GM21526 (cell line): ENCODE measurements around the gene DCUN1D3.
A peak's percentile ranks its signal among the peaks of the same experiment; 100 is the strongest.
"Not testable (repeated sequence)": the region's sequence is repeated elsewhere in the genome, so short reads cannot be mapped to it uniquely, and the experiment has no call there.

Experiments used
- ATAC-seq: cut with Tn5 transposase; IDR thresholded peaks from one replicate; pipeline ENCODE4 v1.9.1; 2021; ENCODE audit warnings: moderate library complexity; ENCODE audit not compliant: unreplicated experiment, low FRiP score

The DCUN1D3 gene, protein sequence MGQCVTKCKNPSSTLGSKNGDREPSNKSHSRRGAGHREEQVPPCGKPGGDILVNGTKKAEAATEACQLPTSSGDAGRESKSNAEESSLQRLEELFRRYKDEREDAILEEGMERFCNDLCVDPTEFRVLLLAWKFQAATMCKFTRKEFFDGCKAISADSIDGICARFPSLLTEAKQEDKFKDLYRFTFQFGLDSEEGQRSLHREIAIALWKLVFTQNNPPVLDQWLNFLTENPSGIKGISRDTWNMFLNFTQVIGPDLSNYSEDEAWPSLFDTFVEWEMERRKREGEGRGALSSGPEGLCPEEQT

DNA sequence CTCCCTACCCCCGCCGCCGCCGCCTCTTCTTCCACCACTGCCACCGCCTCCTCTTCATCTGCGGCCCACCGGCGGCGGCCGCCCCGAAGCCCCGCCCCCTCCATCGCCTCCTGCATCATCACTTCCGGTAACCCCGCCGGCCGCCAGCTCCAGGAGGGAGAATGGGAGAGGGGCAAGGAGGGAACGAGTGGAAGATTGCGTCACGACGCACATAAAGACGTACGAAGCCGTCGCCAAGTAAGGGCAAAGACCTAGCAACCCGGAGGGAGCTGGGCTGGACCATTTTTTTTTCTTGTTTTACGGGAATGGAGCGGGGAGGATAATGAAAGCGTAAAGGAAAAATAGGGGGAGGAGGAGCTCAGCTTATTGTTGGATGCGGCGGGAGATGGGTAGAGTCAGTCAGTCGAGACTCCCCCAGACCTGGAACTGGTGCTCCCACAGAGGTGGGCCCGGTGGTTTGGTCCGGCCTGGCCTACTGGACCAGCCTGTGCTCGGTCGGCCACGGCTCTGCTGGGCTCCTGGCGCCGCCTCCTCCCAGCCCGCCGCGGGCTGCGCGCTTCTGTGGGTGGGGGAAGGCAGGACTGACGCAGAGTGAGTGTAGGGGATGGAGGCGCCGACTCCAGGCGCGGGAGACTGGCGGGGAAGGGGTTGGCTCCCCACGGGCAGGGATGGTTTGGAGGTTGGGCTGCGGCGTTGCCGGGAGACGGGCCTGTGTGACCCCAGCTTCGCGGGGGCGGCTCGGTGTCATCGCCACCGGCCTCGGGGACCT is at the start of gene DCUN1D3, which contains the start of gene LYRM1:
Gene DCUN1D3, minus strand, starts transcription at position 60 of the 769 bp plus-strand sequence. CDS start 37,820 bp downstream, outside the sequence.
Gene LYRM1, plus strand, starts transcription at position 473 of the 769 bp plus-strand sequence. CDS start 14,785 bp downstream, outside the sequence.
- peak; percentile 67 for ATAC-seq

DNA sequence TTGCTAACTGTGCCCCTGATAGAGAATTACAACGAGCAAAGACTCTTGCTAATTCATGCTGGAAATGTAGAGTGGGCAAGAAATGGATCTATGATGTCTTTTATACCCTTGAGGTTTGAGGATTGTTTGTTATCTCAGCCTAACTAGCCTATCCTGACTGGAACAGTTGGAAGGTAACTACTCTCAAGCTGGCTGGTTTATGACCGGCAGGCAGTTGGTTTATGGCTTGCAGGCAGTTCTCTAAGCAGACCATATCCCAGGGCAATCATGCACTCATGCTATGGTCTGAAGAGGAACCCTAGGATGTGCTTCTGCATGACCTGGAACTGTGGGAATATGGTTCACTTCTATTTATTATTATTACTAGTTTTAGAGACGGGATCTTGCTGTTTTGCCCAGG is 49.5 kb upstream of the DCUN1D3 start:
- ATAC-seq = no peak

DNA sequence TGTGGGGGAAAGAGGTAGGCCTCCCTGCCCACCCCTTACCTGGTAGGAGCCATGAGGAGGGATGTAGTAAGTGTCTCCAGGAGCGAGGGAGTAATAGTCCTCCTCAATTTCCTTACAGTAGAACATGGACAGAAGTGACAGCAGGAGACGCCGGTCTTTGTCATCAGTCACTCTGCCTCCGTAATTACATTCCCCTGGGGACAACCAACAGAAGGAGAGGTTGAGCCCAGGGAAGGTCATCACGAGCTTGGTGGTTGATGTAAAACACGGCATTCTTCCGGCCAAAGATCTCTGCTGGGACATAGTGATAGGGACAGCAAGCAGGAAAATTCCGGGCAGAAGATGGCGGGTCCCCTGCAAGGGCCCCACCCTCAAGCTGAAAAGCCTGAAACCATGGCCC is 48.3 kb upstream of the DCUN1D3 start:
- ATAC-seq = no peak

DNA sequence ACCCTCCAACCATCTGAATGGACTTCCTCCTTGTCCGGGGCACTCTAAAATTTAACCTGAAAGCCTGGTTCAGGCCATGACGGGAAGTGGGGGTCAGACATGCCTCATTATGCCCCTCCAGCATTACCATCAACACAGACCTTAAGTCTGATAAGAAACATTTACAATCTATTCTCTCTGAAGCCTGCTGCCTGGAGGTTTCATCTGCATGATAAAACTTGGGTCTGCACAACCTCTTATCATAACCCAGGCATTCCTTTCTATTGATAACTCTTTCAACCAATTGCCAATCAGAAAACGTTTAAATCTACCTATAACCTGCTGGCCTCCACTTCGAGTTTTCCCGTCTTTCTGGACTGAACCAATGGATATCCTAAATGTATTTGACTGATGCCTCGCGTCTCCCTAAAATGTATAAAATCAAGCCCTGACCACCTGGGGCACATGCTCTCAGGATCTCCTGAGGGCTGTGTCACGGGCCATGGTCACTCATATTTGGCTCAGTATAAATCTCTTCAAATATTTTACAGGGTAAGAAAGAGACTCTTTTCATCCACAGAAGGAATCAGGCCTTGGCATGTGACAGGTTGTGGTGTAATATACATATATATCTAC is 46.0 kb upstream of the DCUN1D3 start:
- no peak for ATAC-seq

DNA sequence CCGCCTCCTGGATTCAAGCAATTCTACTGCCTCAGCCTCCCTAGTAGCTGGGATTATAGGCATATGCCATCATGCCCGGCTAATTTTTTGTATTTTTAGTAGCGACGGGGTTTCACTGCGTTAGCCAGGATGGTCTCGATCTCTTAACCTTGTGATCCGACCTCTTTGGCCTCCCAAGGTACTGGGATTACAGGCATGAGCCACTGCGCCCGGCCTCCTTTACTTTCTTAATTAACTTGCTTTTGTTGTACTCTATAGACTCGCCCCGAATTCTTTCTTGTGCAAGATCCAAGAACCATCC is 45.4 kb upstream of the DCUN1D3 start:
- not testable (repeated sequence) for ATAC-seq

DNA sequence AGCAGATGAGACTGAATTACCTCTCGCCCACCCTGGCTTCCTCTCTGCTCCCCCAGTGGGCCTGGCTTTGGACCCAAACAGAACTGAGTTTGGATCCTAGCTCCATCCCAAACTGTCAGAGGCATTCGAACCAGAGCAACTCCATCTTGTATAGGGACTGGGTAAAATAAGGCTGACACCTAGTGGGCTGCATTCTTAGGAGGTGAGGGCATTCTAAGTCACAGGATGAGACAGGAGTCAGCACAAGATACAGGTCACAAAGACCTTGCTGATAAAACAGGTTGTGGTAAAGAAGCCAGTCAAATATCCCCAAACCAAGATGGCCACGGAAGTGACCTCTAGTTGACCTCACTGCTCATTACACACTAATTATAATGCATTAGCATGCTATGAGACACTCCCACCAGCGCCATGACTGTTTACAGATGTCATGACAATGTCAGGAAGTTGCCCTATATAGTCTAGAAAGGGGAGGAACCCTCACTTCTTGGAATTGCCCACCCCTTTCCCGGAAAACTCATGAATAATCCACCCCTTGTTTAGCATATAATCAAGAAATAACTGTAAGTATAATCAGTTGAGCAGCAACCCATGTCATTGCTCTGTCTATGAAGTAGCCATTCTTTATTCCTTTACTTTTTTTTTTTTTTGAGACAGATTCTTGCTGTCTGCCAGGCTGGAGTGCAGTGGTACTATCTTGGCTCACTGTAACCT is 44.9 kb upstream of the DCUN1D3 start:
- ATAC-seq = no peak

DNA sequence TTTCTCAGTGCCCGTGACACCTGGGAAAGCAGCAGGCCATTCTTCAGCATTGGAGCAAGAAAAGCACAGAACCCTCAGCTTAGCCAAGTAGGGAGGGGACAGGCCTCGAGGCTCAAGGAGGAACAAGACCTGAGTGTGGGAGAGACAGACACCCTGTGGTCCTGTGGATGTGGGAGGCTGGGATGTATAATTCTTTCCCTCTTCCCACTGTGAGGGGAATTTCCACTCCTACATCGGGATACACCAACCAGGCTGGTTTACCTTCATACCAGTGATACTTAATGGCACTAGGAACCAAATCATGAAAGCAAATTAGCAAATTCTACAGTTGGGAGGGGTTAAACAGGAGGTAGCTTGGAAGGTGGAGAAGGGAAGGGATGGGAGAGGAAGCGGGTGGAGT is 42.1 kb upstream of the DCUN1D3 start:
- no peak for ATAC-seq

DNA sequence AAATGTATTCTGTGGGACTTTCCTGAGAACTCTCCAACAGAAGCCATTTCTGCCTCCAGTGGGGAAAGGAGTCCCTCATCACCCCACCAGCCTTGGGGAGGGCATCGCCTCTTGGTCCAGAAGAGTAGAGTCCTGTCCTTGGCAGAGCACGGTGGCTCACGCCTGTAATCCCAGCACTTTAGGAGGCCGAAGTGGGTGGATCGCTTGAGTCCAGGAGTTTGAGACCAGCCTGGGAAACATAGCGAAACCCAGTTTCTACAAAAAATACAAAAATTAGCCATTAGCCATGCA is 41.4 kb upstream of the DCUN1D3 start:
- ATAC-seq = no peak

DNA sequence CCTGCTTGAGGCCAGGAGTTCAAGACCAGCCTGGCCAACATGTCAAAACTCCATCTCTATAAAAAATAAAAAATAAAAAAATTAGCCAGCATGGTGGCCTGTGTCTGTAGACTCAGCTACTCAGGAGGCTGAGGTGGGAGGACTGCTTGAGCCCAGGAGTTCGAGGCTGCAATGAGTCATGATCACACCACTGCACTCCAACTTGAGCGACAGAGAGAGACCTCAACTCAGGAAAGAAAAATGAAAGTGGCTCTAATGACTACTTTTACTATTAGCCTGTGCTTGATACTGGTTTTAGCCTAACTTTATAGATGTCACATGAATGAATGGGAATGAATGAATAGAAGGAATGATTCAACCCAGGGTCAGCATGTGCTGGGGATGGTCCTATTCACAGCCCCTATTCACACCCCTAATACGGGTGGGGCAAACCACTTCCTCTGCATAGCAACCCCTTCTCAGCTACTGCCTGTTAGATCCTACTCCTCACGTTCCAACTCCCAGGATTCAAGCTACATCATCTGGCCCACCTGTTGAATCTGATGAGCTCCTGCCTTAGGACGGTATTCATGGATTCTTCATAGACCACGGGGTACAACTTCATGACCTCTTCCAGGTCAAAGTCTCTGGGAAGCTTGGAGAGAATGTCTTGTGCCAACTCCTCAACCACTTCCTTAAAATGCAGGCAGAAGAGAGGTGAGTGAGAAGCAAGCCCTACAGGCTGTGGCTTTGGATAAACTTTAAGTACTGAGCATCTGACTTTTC is 40.9 kb upstream of the DCUN1D3 start:
- no peak for ATAC-seq

DNA sequence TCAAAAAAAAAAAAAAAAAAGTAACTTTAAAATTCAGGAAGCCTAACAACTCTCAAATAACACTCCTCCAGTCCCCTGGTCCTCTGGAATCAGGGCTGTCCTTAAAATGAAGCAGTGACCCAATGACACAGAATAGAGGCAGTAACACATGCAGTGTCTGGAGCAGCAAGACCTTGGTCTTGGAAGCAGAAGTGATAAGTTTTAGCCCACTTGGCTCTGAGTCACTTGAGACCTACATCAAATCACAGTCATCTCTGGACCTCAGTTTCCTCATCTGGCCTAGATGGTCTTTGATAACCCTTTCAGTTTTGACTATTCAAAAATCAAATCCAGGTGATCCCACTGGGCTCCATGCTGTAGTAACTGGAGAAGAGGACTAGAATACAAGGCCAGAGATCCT is 39.5 kb upstream of the DCUN1D3 start:
- no peak for ATAC-seq

DNA sequence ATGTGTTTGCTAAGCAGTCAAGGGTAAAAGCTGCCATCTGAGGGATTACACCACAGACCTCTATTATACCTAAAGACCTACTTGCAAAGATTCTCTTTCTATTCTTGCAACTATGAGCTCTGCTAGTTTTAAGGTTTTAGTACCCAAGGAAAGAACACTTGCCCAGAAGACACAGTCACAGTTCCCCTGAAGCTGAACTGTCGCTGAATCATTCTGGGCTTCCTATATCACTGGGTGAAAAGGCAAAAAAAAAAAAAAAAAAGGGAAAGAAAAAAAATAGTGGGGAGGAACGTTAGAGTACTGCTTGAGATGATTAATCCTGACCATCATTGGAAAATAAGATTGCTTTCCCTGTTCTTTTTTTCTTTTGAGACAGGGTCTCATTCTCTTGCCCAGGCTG is 38.3 kb upstream of the DCUN1D3 start:
- no peak for ATAC-seq

DNA sequence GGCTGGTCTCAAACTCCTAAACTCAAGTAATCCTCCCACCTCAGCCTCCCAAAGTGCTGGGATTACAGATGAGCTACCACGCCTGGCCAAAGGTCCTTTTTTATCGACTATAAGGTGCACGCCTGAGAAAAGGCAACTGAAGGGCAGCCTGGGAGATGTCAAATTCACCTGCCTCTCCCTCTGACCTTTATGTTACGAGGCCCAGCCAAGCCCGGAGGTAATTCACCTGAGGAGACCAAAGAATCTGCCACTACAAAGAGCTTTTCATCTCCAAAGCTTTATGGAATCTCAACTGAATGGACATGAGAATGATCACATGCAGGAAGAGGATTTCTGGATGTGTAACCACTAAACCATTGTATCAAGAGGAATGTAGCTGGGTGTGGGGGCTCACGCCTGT is 37.6 kb upstream of the DCUN1D3 start:
- no peak for ATAC-seq

DNA sequence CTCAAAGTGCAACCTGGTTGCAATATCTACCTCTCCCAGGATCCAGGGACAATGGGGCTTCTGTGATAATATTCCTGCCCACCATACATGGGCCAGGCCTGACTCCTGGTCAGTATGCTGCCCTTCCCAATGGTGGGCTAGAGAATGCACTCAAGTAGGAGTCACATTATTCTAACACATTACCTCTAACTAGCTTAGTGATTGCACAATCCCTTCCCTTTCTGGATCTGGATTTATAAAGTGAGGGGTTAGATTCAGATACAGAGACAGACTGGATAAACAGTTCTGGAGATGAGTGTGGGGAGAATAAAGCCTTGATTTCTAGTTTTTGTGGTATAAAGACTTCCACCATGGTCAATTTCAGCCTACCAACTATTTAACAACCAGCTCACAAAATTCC is 33.4 kb upstream of the DCUN1D3 start:
- ATAC-seq = no peak

DNA sequence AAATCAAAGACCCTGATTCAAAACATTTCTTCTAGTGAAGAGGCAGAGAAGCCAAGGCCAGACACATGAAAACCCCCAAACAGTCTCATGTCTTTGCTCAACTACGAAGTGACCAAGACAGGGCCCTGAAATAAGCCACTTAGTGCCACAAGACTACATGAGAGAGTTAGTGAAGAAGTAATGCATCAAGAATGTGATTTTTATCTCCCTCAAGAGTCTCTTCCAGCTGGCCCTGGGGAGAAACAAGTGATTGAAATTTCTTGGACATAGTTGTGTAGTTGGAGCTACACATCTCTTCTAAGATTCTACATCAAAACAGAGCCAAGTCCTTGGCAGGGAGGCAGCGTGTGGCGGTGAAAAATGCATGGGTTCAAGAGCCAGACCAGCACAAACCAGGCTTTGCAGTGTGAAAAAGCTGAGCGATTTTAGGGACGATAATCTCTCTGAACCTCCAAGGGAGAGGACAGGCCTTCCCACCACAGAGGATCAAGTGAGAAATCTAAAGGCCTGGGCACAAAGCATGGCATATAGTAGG is 31.0 kb upstream of the DCUN1D3 start:
- no peak for ATAC-seq

DNA sequence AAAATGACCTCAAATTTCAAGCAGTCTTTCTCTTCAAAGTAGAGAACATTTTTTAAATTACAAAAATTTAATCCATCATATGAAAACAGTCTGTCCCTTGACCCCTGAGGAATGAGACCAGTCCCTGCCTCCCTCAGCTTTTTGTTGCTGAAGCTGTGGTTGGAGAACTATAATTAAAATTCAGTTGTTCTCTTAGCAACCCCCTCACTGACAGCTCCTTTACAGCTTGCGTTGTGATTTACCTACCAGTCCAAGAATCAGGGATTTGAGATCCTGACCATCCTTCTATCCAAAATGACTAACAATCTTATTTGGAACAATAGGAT is 30.2 kb upstream of the DCUN1D3 start:
- ATAC-seq = no peak

DNA sequence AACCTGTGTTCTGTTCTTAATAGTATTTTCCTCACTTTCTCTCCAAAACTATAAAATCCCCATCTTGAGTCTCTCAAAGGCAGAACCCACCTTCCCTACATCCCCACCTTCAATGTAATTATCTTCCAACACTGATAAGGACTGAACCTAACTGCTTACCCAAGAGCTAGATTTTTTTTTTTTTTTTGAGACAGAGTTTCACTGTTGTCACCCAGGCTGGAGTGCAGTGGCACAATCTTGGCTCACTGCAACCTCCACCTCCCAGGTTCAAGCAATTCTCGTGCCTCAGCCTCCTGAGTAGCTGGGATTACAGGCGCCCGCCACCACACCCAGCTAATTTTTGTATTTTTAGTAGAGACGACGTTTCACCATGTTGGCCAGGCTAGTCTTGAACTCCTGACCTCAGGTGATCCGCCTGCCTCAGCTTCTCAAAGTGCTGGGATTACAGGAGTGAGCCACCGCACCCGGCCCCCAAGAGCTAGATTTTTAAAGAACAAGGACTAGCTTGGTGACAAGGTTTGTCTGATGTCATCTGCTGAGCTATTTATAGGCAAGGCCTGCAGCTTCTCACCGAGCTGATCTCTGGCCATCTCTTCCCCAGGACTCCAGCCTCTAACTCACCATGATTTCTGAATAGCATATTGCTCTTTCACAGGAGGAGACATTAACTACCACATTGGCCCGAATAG is 29.7 kb upstream of the DCUN1D3 start:
- ATAC-seq = not testable (repeated sequence)

DNA sequence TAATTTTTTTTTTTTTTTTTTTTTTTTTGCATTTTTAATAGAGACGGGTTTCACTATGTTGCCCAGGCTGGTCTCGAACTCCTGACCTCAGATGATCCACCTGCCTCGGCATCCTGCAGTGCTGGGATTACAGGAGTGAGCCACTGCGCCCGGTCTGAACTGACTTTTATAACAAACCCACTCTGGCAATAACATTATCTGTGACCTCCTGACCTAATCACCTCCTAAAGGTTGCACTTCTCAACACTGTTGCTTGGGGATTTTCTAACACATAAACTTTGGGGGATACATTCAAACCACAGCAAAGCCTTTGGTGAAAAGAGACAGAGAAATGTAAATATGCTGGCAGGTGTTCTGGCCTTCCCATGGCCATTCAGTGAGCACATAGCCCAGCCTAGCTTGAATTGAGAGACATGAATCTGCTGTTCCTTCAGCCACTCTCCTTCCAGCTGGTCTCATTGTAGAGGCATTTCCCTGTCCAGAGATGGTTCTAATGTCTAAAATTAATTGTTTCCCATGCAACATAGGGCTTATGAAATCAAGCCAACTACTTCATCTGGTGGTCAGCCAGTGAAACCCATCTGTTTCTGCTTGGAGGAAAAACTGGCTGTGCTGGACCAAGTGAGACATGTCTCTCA is 28.7 kb upstream of the DCUN1D3 start:
- no peak for ATAC-seq

DNA sequence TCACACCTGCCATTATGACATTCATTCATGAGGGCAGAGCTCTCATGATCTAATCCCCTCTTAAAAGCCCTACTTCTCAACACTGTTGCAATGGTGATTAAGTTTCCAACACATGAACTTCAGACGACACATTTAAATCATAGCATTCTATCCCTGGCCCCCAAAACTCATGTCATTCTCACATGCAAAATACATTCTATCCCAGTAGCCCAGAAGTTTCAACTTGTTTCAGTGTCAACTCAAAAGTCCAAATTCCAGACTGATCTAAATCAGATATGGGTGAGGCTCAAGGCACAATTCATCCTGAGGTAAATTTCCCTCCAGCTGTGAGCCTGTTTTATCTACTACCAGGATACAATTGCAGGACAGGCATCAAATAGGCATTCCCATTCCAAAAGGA is 25.6 kb upstream of the DCUN1D3 start:
- no peak for ATAC-seq

DNA sequence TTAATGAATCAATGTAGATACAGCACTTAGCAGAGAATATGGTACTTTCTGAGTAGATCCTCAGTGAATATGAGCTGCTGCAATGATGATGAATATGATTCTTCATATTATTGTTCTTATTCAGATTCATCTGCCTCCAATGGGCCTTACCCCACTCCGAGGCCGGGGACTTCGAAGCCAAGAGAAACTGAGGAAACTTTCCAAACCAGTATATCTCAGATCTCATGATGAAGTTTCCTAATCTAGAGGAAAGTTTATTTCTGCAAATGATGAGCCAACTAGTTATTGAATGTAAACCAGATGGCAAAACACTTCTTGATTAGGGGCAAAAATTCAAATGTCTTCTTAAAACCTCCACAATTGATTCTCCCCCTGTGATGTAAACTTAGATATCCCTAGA is 23.7 kb upstream of the DCUN1D3 start:
- ATAC-seq = no peak
